ENCODE results near the gene IL17D.

The IL17D gene

DNA sequence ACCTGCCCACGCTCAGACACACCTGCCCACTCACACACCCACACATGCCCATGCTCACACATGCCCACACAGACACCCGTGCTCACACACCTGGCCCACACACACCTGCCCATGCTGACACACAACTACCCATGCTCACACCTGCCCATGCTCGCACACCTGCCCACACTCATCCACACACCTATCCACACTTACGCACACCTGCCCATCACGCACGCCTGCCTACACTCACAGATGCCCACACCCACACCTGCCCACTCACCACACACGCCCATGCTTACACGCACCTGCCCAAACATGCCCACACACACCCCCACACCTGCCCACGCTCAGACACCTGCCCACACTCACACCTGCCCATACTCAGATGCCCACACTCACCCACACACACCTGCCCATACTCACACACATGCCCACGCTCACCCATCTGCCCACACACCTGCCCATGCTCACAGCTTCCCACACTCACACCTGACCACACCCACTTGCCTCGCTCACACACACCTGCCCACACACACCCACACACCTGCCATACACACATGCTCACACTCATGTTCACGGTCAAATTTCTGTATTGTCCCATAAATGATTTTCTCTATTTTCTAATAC is 15.6 kb downstream of the IL17D start:
- Histone ChIP-seq H3K9me3 (ENCODE audit: low read depth, low read length) (no peaks in the 10 kb centered on the region), H3K27ac (no peak overlapping the region), H3K36me3 (ENCODE audit: insufficient read depth, low read length) (no peaks in the 10 kb centered on the region), H3K9ac (ENCODE audit: insufficient read length) (no peak overlapping the region), H3K4me3 (no peak overlapping the region)
- no peak for DNase-seq (ENCODE audit: low read depth, low spot score)
- TF ChIP-seq FOXP2 (optimal IDR thresholded peaks at IDR 0.05; ENCODE audit: control extremely low read depth, extremely low read length, insufficient read depth) (no peak), EZH2 (IDR thresholded peaks at IDR 0.05) (no peak), POLR2AphosphoS5 (IDR thresholded peaks at IDR 0.05; ENCODE audit: borderline replicate concordance, low read depth, low read length) (no peak)

GRCh38 chr13:20719783-20720182 is 16.3 kb downstream of the IL17D start:
- Histone ChIP-seq H3K9ac (ENCODE audit: insufficient read length) (no peak overlapping the region), H3K27ac (no peak overlapping the region), H3K36me3 (ENCODE audit: insufficient read depth, low read length) (no peaks in the 10 kb centered on the region), H3K4me3 (no peak overlapping the region), H3K9me3 (ENCODE audit: low read depth, low read length) (no peaks in the 10 kb centered on the region)
- DNase-seq (ENCODE audit: low read depth, low spot score): no peak
- TF ChIP-seq POLR2AphosphoS5 (IDR thresholded peaks at IDR 0.05; ENCODE audit: borderline replicate concordance, low read depth, low read length) (no peak), EZH2 (IDR thresholded peaks at IDR 0.05) (no peak), FOXP2 (optimal IDR thresholded peaks at IDR 0.05; ENCODE audit: control extremely low read depth, extremely low read length, insufficient read depth) (no peak)

DNA sequence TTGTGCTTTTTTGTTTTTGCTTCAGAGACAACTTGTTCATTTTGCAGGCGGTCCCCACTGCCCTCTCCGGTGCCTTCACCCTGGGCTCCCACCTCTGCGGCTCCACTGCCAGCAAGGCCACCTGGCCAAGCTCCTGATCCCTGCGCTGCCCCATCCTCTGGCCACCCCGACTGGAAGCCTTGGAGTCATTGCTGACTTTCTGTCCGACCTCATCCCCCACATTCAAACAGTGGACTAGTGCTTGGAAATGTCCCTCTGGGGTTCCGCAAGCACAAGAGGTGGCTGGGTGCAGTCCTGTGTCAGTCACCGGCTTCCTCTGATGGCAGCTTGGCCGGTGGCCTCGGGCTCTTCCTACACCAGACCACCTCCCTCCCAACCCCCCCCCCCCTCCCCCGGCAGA is 17.0 kb downstream of the IL17D start:
- DNase-seq (ENCODE audit: low read depth, low spot score): no peak
- H3K4me3 ChIP-seq: no peak overlapping the region
- H3K9me3 ChIP-seq (ENCODE audit: low read depth, low read length): no peaks in the 10 kb centered on the region
- TF ChIP-seq POLR2AphosphoS5 (IDR thresholded peaks at IDR 0.05; ENCODE audit: borderline replicate concordance, low read depth, low read length) (no peak), EZH2 (IDR thresholded peaks at IDR 0.05) (no peak), FOXP2 (optimal IDR thresholded peaks at IDR 0.05; ENCODE audit: control extremely low read depth, extremely low read length, insufficient read depth) (no peak)
- no peaks in the 10 kb centered on the region for H3K36me3 ChIP-seq (ENCODE audit: insufficient read depth, low read length)
- H3K9ac ChIP-seq (ENCODE audit: insufficient read length): no peak overlapping the region
- no peak overlapping the region for H3K27ac ChIP-seq

- H3K36me3 ChIP-seq (ENCODE audit: insufficient read depth, low read length): no peaks in the 10 kb centered on the region
- no peak overlapping the region for H3K9ac ChIP-seq (ENCODE audit: insufficient read length)
- no peak for DNase-seq (ENCODE audit: low read depth, low spot score)
- TF ChIP-seq FOXP2 (optimal IDR thresholded peaks at IDR 0.05; ENCODE audit: control extremely low read depth, extremely low read length, insufficient read depth): no peak
- H3K27ac ChIP-seq: no peak overlapping the region
- no peak overlapping the region for H3K4me3 ChIP-seq
- H3K9me3 ChIP-seq (ENCODE audit: low read depth, low read length): no peaks in the 10 kb centered on the region
Measured at GRCh38 chr13:20721058-20721453, 17.6 kb downstream of the IL17D start.

GRCh38 chr13:20721454-20722357 is 18.2 kb downstream of the IL17D start:
- TF ChIP-seq EZH2 (IDR thresholded peaks at IDR 0.05) (no peak), FOXP2 (optimal IDR thresholded peaks at IDR 0.05; ENCODE audit: control extremely low read depth, extremely low read length, insufficient read depth) (peak; percentile 16), POLR2AphosphoS5 (IDR thresholded peaks at IDR 0.05; ENCODE audit: borderline replicate concordance, low read depth, low read length) (no peak)
- no peaks in the 10 kb centered on the region for H3K9me3 ChIP-seq (ENCODE audit: low read depth, low read length)
- no peak overlapping the region for H3K27ac ChIP-seq
- peak overlapping the region; percentile 38 for H3K4me3 ChIP-seq
- no peak overlapping the region for H3K9ac ChIP-seq (ENCODE audit: insufficient read length)
- DNase-seq (ENCODE audit: low read depth, low spot score): no peak
- no peaks in the 10 kb centered on the region for H3K36me3 ChIP-seq (ENCODE audit: insufficient read depth, low read length)

- TF ChIP-seq FOXP2 (optimal IDR thresholded peaks at IDR 0.05; ENCODE audit: control extremely low read depth, extremely low read length, insufficient read depth): no peak
- TF ChIP-seq POLR2AphosphoS5 (IDR thresholded peaks at IDR 0.05; ENCODE audit: borderline replicate concordance, low read depth, low read length): no peak
- no peak for TF ChIP-seq EZH2 (IDR thresholded peaks at IDR 0.05)
- no peak overlapping the region for H3K27ac ChIP-seq
- no peak for DNase-seq (ENCODE audit: low read depth, low spot score)
- H3K9me3 ChIP-seq (ENCODE audit: low read depth, low read length): no peaks in the 10 kb centered on the region
- H3K36me3 ChIP-seq (ENCODE audit: insufficient read depth, low read length): no peaks in the 10 kb centered on the region
- H3K9ac ChIP-seq (ENCODE audit: insufficient read length): no peak overlapping the region
- no peak overlapping the region for H3K4me3 ChIP-seq
Measured at GRCh38 chr13:20727856-20728255, 24.4 kb downstream of the IL17D start.

DNA sequence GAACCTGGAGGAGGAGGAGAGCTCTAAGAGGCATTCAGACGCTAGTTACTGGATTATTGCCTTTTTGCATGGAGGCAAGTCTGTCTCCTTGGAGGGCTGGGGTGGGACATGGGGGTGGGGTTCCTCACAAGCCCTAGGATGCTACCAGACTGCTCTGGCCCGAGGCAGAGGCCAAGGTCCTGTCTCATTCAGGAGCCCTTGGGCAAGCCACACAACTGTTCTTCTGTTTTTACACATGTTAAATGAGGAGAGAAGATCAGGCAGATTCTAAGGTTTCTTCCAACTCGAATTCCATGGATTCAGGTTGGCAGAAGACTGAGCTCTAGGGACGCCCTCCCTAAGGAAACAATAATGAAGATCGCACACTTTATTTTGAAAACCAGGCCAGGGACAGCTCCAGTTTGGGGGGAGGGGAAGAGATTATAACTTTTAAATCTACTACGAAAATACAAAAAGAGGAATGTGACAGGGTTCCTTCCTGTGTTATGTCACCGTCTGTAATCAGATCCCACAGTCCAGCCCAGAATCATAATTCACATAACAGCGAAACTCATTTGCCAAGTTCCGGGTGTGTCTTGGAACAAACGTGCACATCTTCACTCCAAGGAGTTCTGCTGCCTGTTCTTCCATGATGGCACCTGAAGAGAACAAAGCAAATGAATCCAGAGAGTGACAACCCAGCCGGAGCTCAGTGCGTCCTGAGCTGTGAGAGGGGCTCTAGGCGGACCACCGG is 25.2 kb downstream of the IL17D start:
- Histone ChIP-seq H3K9me3 (ENCODE audit: low read depth, low read length) (no peaks in the 10 kb centered on the region), H3K36me3 (ENCODE audit: insufficient read depth, low read length) (no peaks in the 10 kb centered on the region), H3K27ac (no peak overlapping the region), H3K9ac (ENCODE audit: insufficient read length) (peak overlapping the region; percentile 15), H3K4me3 (no peak overlapping the region)
- no peak for DNase-seq (ENCODE audit: low read depth, low spot score)
- TF ChIP-seq EZH2 (IDR thresholded peaks at IDR 0.05) (no peak), FOXP2 (optimal IDR thresholded peaks at IDR 0.05; ENCODE audit: control extremely low read depth, extremely low read length, insufficient read depth) (no peak), POLR2AphosphoS5 (IDR thresholded peaks at IDR 0.05; ENCODE audit: borderline replicate concordance, low read depth, low read length) (no peak)
